Activated T-cell treated with anti-CD3 and anti-CD28 coated beads for 24 hours (primary cell): Measurements from ENCODE around the gene KRTAP5-4.
"Not testable (repeated sequence)": the region's sequence is repeated elsewhere in the genome, so short reads cannot be mapped to it uniquely, and the experiment has no call there.

ENCODE experiments used
- DNase-seq: peaks from one replicate; pipeline ENCODE4 v3.0.0-alpha.2; 2020; ENCODE audit warnings: low read depth

KRTAP5-4 gene

DNA sequence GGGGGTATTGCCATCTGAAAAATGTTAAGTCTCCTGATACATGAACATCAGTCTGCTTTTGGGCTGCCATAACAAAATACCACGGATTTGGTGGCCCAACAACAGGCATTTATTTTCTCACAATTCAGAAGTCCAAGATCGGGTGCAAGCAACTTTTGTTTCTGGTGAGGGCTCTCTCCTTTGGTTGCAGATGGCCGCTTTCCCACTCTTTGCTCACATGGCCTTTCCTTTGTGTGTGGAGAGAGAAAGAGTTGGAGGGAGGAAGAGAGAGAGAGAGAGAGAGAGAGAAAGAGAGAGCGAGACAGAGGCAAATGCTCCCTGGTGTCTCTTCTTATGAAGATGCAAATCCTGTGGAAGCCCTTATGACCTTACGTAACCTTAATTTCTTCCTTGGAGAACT lies 21.3 kb downstream of the KRTAP5-4 start:
- no peak for DNase-seq

DNA sequence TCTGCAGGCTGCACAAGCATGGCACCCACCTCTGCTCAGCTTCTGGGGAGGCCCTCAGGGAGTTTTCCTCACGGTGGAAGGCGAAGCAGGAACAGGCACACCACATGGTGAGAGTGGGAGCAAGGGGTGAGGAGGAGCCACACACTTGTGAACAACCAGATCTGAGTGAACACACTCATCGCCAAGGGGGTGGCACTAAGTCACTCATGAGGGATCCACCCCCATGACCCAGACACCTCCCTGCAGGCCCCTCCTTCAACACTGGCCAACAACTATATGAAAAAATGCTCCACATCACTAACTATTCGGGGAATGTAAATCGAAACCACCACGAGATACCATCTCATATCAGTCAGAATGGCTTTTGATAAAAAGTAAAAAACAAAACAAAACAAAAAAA lies 23.1 kb downstream of the KRTAP5-4 start:
- no peak for DNase-seq

DNA sequence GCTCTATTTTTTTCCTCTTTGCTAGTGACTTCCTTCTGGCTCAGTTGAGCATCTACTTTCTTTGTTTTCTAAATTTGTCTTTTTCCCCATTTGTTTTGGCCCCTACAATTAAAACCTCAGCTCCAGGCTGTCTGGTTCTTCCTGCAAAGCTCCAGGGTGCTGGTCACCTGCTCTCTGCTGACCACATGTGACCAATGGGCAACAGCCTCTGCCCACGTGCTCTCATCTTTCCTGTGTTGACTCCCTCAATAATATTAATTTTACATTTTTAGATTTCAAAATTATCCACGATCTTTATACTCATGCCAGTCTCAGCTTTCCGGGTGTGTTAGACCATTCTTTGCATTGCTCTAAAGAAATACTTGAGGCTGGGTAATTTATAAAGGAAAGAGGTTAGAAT lies 23.5 kb downstream of the KRTAP5-4 start:
- DNase-seq, result not testable (repeated sequence)

DNA sequence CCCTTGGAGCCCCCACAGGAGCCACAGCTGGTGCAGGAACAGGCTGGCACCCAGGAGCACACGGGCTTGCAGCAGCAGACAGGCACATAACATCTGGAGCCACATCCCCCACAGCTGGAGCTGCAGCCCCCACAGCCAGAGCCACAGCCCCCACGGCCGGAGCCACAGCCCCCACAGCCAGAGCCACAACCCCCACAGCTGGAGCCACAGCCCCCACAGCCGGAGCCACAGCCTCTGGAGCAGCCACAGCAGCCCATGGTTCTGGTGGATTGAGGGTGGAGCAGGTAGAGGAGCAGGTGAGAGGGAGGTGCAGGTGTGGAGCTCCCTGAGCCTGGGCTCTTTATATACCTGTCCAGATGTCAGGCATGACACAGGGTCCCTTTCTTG lies 24.0 kb downstream of the KRTAP5-4 start, which contains the start of gene KRTAP5-2:
Gene KRTAP5-2, minus strand, starts transcription at position 301 of the 387 bp plus-strand sequence. Its CDS starts 44 bp downstream, at position 257.
- DNase-seq, result no peak

DNA sequence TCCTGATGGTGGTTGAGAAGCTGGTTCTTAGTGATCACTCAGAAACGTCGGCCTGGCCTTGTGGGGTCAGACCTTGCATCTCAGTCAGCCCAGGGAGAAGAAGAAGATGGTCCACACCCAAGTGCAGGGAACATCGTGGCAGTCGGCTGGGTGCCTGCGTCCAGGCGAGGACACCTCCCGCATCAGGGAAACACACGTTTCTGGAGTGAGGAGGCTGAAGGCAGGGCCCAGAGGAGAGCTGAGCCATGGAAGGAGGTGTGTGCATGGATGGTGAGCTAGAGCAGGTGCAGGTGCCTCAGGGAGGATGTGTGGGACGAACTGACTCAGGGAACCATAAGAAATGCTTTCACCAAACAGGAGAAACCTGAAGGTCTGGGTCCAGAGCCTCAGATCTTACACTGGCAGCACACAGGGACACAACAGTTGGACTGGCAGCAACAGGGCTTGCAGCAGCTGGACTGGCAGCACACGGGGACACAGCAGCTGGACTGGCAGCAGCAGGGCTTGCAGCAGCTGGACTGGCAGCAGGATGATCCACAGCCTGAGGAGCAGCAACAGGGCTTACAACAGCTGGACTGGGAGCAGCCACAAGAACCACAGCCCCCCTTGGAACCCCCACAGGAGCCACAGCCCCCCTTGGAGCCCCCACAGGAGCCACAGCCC lies 24.5 kb downstream of the KRTAP5-4 start:
- DNase-seq, result no peak

DNA sequence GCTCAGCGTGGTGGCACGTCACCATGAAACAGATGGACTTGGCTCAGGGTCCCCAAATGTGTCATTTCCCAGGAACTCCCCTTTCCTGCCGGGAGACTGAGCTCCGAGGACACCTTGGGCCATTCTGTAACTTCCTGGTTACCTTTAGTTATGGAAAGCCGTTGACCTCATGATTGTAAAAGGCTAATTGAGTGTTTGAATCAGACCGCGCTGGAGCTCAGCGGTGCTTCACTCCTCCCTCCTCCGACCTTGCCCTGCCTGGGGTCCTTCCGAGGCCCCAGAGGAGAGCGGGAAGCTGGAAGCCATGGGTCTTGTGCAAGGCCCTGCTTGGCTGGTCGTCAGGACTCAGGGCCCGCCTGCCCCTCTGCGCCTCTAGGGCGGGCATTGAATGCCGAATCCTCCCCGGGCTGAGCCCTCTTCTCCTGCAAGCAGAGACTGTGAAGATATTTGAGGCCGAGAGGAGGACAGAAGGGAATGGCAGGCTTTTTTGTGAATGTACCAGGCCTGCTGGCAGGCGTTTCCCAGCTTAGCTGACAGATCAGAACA lies 25.3 kb downstream of the KRTAP5-4 start:
- DNase-seq, result not testable (repeated sequence)

DNA sequence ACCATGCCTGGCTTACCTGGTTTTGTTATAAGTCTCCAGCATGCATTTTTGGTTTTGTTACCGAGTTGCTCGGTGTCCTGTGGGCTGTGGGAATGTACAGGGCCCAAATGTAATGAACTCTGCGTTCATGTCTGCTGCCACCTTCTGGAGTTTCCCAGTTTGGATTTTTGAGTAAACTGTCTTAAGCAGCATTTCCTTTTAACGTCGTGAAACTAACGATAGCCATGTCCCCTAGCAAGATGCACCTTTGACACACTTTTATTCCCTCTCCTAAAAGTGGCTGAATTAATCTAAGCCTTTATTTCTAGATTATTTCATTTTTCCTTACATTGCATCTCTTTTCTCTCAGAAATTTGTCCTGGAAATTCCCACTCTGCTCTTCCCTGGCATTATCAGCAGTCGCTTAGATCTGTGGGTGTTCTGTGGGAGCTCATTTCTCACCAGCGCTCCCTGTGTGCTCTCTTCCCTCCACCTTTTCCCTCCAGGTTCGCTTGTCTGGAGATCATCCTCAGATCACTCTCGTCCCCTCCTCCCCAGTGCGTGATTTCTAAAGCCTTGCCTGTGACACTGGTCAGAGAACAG lies 25.9 kb downstream of the KRTAP5-4 start:
- DNase-seq, result not testable (repeated sequence)

DNA sequence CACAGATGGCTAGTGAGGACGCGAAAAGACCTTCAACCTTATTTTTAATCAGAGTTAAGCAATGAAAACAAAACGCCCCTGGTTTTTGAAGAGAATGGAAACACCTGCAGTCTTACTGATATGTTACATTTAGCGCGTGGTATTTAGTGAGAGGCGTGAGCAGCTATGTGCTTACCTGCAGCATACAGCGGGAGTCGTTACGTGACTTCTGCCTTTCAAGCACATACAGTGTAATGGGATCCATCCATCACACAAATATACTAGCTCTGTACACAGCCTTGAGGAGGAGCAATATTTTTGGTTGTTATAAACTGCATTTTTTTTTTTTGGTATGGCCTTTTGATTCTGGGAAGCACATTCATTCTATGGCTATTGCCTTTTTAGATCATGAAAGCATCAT lies 29.3 kb downstream of the KRTAP5-4 start:
- no peak for DNase-seq

DNA sequence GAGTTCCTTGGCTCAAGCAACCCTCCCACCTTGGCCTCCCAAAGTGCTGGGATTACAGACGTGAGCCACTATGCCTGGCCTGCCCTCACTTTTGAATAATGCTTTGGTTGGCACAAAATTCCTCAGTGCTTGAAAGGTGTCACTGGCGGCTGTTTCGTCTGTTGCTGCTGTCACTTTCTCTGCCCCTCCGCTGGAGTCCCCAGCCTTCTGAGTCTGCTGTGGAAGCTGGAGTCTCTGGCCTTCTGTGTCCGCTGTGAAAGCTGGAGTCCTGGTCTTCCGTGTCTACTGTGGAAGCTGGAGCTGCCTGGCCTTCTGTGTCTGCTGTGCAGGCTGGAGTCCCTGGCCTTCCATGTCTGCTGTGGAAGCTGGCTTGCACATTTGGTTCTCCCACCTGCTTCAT lies 31.9 kb downstream of the KRTAP5-4 start:
- no peak for DNase-seq

DNA sequence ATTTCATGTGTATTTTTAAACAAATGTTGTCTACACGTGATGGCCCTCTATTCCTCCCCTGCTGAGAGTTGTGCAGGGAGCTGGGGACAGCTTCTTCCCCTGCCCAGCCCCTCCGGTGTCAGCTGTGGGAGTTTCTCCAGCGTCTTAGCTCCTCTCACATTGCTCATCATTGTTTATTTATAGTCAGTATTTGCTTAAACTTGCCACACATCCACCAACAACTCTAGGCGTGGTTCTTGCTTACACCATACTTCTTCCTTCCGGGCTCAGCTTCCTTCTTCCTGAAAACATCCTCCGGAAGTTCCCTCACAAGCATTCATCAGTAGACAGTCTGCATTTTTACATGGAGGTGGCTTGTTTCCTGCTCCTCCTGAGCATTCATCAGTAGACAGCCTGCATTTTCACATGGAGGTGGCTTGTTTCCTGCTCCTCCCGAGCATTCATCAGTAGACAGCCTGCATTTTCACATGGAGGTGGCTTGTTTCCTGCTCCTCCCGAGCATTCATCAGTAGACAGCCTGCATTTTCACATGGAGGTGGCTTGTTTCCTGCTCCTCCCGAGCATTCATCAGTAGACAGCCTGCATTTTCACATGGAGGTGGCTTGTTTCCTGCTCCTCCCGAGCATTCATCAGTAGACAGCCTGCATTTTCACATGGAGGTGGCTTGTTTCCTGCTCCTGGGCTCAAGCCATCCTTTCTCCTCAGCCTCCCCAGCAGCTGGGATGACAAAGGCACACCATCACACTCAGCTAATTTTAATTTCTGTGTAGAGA lies 32.6 kb downstream of the KRTAP5-4 start:
- DNase-seq, result not testable (repeated sequence)

DNA sequence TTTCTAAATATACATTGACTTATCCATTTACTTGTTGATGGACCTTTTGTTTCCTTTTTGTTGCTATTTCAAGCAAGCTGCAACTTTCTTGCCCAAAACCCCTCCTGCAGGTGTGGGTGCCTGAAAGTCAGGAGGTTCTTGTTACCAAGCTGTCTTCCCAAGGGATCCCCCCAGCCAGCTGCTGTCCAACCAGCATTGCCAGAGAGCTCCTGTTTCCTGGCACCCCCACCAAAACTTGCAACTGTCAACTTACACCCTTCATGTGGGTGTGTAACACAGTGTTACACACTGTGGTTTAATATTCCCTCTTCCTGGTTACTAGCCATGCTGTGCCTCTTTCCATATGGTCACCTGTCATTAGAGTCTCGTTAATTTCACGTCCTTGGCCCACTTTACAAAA lies 35.2 kb downstream of the KRTAP5-4 start:
- DNase-seq, result no peak

DNA sequence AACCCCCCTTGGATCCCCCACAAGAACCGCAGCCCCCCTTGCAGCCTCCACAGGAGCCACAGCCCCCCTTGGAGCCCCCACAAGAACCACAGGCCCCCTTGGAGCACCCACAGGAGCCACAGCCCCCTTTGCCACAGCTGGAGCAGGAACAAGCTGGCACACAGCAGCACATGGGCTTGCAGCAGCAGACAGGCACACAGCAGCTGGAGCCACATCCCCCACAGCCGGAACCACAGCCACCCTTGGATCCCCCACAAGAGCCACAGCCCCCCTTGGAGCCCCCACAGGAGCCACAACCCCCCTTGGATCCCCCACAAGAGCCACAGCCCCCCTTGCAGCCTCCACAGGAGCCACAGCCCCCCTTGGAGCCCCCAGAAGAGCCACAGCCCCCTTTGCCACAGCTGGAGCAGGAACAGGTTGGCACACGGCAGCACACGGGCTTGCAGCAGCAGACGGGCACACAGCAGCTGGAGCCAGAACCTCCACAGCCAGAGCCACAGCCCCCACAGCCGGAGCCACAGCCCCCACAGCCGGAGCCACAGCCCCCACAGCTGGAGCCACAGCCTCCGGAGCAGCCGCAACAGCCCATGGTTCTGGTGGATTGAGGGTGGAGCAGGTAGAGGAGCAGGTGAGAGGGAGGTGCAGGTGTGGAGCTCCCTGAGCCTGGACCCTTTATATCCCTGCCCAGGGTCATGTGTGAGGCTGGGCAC lies 37.1 kb downstream of the KRTAP5-4 start, which contains the start of gene KRTAP5-1:
Gene KRTAP5-1, minus strand, starts transcription at position 623 of the 710 bp plus-strand sequence. Its CDS starts 34 bp downstream, at position 589.
- DNase-seq, result not testable (repeated sequence)

DNA sequence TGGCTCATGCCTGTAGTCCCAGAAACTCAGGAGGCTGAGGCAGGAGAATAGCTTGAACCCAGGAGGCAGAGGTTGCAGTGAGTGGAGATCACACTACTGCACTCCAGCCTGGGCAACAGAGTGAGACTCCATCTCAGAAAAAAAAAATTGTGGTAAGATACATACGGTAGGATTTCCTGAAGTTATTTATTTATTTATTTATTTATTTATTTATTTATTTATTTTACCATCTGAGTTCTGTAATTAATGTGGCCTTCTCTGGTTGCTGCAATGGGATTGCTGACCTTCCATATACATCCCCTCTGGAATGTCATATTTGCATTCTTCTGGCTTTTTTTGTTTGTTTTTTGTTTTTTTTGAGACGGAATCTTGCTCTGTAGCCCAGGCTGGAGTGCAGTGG lies 39.0 kb downstream of the KRTAP5-4 start:
- DNase-seq, result not testable (repeated sequence)

DNA sequence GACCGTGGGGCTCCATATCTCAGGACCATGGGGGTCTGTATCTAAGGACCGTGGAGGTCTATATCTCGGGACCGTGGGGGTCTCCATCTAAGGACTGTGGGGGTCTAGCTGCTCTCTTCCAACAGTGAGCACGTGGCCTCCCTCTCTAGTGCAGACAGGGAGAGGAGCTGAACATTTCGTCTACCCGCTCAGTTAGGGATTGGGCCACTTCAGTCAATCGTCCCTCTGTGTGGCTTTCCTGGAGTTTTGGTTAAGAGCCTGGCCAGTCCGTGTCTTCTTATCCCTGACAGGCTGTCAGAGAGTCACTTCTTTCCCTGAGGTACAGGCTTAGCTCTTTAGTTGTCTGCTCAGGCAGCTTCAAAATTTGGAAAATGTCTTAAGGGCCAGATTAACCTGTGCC lies 40.0 kb downstream of the KRTAP5-4 start:
- DNase-seq, result no peak

DNA sequence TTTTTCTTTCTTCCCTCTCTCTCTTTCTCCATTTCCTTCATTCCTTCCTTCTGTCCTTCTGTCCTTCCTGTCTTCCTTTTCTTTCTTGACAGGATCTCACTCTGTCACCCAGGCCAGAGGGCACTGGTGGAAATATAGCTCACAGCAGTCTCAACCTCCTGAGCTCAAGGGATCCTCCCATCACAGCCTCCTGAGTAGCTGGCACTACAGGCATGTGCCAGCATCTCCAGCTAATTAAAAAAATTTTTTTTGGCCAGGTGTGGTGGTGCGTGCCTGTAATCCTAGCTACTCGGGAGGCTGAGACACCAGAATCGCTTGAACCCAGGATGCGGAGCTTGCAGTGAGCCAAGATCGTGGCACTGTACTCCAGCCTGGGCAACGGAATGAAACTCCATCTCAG lies 45.1 kb downstream of the KRTAP5-4 start:
- no peak for DNase-seq

DNA sequence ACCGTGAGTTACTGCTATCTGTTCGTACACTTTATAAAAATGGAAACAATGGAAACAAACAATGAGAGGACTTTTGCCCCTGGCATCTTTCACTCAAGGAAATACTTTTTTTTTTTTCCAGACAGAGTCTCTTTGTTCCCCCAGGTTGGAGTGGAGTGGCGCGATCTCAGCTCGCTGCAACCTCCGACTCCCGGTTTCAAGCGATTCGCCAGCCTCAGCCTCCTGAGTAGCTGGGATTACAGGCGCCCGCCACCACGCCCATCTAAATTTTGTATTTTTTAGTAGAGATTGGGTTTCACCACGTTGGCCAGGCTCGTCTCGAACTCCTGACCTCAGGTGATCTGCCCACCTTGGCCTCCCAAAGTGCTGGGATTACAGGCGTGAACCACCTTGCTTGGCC lies 46.2 kb downstream of the KRTAP5-4 start:
- not testable (repeated sequence) for DNase-seq

DNA sequence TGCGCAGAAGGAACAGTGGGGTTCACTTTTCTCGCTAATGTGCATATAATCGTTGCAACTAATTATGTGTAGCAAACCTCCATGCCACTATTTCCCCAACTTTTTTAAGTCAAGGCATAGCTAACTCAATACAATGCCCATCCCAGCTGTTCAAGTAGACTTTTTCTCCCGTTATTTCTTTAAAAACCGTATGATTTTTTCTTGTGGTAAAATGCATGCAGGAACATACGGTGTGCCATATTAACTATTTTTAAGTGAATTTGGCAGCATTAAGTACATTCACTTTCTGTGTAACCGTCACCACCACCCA lies 47.0 kb downstream of the KRTAP5-4 start:
- DNase-seq, result no peak

DNA sequence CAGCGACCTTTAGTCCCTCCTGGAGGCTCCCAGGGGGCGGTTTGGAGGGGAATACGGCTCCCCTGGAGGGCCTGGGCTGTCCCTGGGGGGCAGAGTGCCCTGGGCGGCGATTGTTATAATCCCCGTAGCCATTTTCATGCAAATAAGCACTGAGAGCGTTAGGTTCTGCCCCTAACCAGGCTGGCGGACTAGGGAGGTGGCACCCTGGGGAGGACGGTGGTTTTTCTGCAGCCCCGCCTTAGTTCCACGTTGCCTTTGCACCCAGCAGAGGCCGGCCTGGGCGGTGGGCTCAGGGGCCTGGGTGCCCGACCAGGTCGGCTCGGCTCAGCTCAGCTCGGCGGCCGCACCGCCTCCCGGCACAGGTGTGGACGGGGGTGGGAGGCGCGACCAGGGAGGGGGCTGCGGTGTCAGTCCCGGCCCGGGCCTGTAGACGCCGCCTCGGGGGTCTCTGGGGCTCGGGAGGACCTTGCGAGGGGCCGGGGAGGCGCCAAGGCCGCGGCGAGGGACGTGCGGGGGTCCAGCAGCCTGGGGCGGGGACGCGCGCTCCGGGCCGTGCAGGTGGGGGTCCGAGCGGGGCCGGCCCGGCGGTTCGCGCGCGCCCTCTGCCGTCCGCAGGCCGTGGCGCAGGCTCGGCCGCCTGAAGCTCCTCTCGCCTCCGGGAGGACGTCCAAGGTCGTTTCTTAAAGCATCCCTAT lies 47.6 kb downstream of the KRTAP5-4 start:
- peak; percentile 42 for DNase-seq

DNA sequence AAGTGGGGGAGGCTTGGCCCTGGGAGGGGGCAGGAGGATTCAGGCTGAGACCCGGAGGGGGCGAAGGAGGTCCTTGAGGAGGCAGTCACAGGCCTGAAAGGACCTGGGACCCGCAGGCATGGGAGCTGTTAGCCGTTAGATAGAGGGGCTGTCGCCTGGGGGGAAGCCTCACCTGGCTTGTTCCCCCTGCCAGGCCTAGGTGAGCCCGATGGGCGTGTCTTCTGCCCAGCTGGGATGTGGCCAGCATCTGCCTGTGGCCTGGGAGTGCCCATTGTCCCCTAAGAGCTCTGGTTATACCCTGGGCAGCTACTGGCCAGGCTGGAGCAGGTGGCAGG lies 48.1 kb downstream of the KRTAP5-4 start:
- DNase-seq, result no peak

DNA sequence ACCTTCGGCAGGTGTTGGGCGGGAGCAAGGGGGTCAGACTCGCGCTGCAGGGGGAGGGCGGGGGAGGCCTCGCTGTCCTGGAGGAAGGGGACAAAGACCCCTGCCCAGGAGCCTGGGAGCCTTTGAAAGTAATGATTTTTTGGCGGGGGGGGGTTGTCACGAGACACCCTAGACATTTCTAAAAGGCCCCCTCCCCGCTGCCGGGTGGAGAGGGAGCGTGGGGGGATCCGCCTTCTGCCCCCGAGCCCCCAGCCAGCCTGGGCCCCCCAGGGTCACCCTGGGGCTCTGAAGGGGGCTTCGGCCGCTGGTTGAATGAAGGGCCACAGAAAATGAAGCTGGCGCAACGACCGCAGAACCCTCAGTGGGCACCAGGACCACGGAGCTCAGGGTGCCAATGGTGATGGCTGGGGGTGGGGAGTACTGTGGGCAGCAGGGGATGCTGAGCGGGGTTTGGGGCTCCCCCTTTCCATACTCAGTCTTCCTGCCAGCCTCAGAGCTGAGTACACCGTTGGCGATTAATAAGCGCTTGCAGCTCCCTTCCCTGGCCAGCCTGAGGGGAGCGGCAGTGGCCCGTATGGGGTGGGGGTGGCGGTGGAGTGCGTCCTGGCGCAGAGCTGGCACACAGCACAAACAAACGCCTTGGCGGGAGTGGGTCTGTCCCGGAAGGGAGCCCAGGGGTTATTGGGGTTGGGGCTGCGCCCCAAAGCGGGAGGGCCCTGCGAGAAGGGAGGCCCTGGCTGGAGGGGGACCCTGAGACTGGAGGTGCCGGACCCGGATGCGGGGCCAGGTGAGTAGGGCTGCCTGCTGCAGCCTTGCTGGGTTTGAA lies 48.6 kb downstream of the KRTAP5-4 start:
- no peak for DNase-seq
